Endothelial cell of umbilical vein (primary cell): ENCODE results near the gene INTS6L. TPM values are rescaled to one million over a fixed set of nuclear protein-coding genes. Genes with fewer than 3 reads are reported as not detected.

ENCODE experiments used
- BruUV-seq: library from RNA; stranded (reverse); fragments of 400-500 nt; replicated peaks from 2 replicates; lab custom pipeline; 2021; lab: Mats Ljungman, UMichigan
- CTCF ChIA-PET: fragments of 300-600, 350-600 bp; sonication (Branson Sonifier 250); formaldehyde crosslinking; loops from one replicate; lab custom pipeline; 2021; ENCODE audit warnings: antibody characterized with exemption, inconsistent platforms; lab: Charles Lee
- POLR2A ChIA-PET: fragments of 300-600, 350-600 bp; sonication (Branson Sonifier 250); formaldehyde crosslinking; loops from one replicate; lab custom pipeline; 2021; ENCODE audit warnings: antibody characterized with exemption, inconsistent platforms; lab: Charles Lee
- DNase-seq: peaks from one replicate; pipeline ENCODE4 v3.0.0-alpha.2; 2011; ENCODE audit warnings: low read depth, low spot score
- FAIRE-seq: peaks from 2 replicates; lab custom pipeline; 2011; peaks lifted over from hg19 to GRCh38; lab: Jason Lieb, UNC
- H2AFZ ChIP-seq: 2 replicates; pipeline ENCODE4 v1.6.0; 2012; ENCODE audit warnings: low read depth, low read length, control low read depth, inconsistent platforms
- H3K27ac ChIP-seq: 2 replicates; pipeline ENCODE4 v1.5.1; 2011; ENCODE audit warnings: low read depth, mild to moderate bottlenecking, control low read depth, low read length, moderate library complexity; ENCODE audit not compliant: insufficient read depth
- H3K27me3 ChIP-seq, 2 experiments: 2 replicates each; pipeline versions ENCODE4 v1.6.0 to v1.6.1; 2011; ENCODE audit warnings: low read length in 2 of 2, mixed read lengths in 1 of 2; ENCODE audit not compliant: control insufficient read depth in 2 of 2, insufficient read depth in 2 of 2
- H3K36me3 ChIP-seq, 2 experiments: 2 replicates in 1 of 2; 3 replicates in 1 of 2; pipeline ENCODE4 v1.5.1; 2011; ENCODE audit warnings: low read length in 2 of 2, mild to moderate bottlenecking in 1 of 2, moderate library complexity in 1 of 2; ENCODE audit not compliant: control insufficient read depth in 2 of 2, insufficient read depth in 2 of 2; ENCODE audit errors: extremely low read depth in 1 of 2
- H3K4me1 ChIP-seq: 3 replicates; pipeline ENCODE4 v1.5.1; 2011; ENCODE audit warnings: mild to moderate bottlenecking, low read length; ENCODE audit not compliant: control insufficient read depth, insufficient read depth; ENCODE audit errors: extremely low read depth
- H3K4me2 ChIP-seq: 2 replicates; pipeline ENCODE4 v1.6.1; 2011; ENCODE audit warnings: low read length, control low read depth, mixed read lengths; ENCODE audit not compliant: insufficient read depth
- H3K4me3 ChIP-seq, 3 experiments: fragments of 200-600 bp in 1 of 3; sonication (generic), shearing (Covaris generic) in 1 of 3; replicated peaks in 1 of 3; 2 replicates each; pipeline ENCODE4 v1.5.1; 2011 to 2016; ENCODE audit warnings: control low read depth in 3 of 3, low read length in 3 of 3, mild to moderate bottlenecking in 2 of 3, inconsistent platforms in 1 of 3, low read depth in 1 of 3, moderate library complexity in 1 of 3; ENCODE audit not compliant: insufficient read depth in 1 of 3
- H3K79me2 ChIP-seq: 2 replicates; pipeline ENCODE4 v1.6.0; 2012; ENCODE audit warnings: low read length, inconsistent platforms; ENCODE audit not compliant: control insufficient read depth, insufficient read depth
- H3K9ac ChIP-seq: replicated peaks from 2 replicates; pipeline ENCODE3; 2011; ENCODE audit warnings: low read length, control low read depth; ENCODE audit not compliant: insufficient read depth; ENCODE audit errors: extremely low read depth
- H3K9me1 ChIP-seq: replicated peaks from 3 replicates; pipeline ENCODE4 v1.6.0; 2011; ENCODE audit warnings: mild to moderate bottlenecking, low read length; ENCODE audit not compliant: control insufficient read depth, insufficient read depth; ENCODE audit errors: extremely low read depth
- H3K9me3 ChIP-seq: replicated peaks from 2 replicates; pipeline ENCODE4 v1.5.1; 2012; ENCODE audit warnings: low read length, inconsistent platforms; ENCODE audit not compliant: control insufficient read depth, insufficient read depth
- H4K20me1 ChIP-seq: replicated peaks from 2 replicates; pipeline ENCODE3; 2011; ENCODE audit warnings: mild to moderate bottlenecking, low read length; ENCODE audit not compliant: control insufficient read depth, insufficient read depth; ENCODE audit errors: extremely low read depth
- CTCF ChIP-seq, 2 donors: IDR thresholded peaks; 1 replicate in 1 of 2; 2 replicates in 1 of 2; pipeline ENCODE4 v1.5.1; 2011; ENCODE audit warnings: low read length in 2 of 2, mild to moderate bottlenecking in 2 of 2, moderate library complexity in 2 of 2, control low read depth in 1 of 2, inconsistent platforms in 1 of 2, low read depth in 1 of 2; ENCODE audit not compliant: insufficient read depth in 1 of 2; ENCODE audit errors: extremely low read depth in 1 of 2
- EZH2 ChIP-seq: IDR thresholded peaks from 2 replicates; pipeline ENCODE4 v1.6.1; 2012; ENCODE audit warnings: borderline replicate concordance, low read depth, mild to moderate bottlenecking, moderate library complexity, low read length, inconsistent platforms; ENCODE audit not compliant: severe bottlenecking
- FOS ChIP-seq: IDR thresholded peaks from 2 replicates; pipeline ENCODE4 v1.6.1; 2011; ENCODE audit warnings: mild to moderate bottlenecking, low read length, moderate library complexity, borderline replicate concordance; ENCODE audit not compliant: insufficient read depth
- GATA2 ChIP-seq: IDR thresholded peaks from 2 replicates; pipeline ENCODE4 v1.7.0; 2011; ENCODE audit warnings: low read depth, mild to moderate bottlenecking, moderate library complexity, mixed read lengths, low read length; ENCODE audit not compliant: insufficient read length, insufficient read depth
- JUN ChIP-seq: IDR thresholded peaks from 2 replicates; pipeline ENCODE4 v1.6.1; 2011; ENCODE audit warnings: borderline replicate concordance, low read depth; ENCODE audit not compliant: insufficient read length, insufficient read depth
- MYC ChIP-seq: IDR thresholded peaks from one replicate; pipeline ENCODE4 v1.6.1; 2011; ENCODE audit warnings: mild to moderate bottlenecking, low read depth, low read length
- POLR2A ChIP-seq: IDR thresholded peaks from 2 replicates; pipeline ENCODE4 v1.6.1; 2012; ENCODE audit warnings: low read depth, mild to moderate bottlenecking, control low read depth, low read length
- POLR2AphosphoS5 ChIP-seq: IDR thresholded peaks from 2 replicates; pipeline ENCODE4 v1.6.1; 2012; ENCODE audit warnings: low read depth, mild to moderate bottlenecking, control low read depth, low read length, moderate library complexity; ENCODE audit not compliant: insufficient read depth
- dilution Hi-C: fragments of 300-500 bp; cut with MboI; formaldehyde crosslinking; loops from one replicate; pipeline ENCODE4 v1.15.0; 2019; ENCODE audit warnings: low sequenced_read_pairs; ENCODE audit not compliant: extremely low pct_ligation_motif_present
- intact Hi-C: fragments of 100-400 bp; cut with micrococcal nuclease; formaldehyde crosslinking; loops from one replicate; pipeline ENCODE4 v1.10.0; 2022
- polyA plus RNA-seq, 4 experiments: library from polyadenylated mRNA; depleted of rRNA in 3 of 4; stranded (reverse) in 3 of 4; unstranded in 1 of 4; fragments of >200 nt; gene quantifications; 2 replicates each; pipeline versions ENCODE4 v1.2.1 to v1.2.3, GENCODE V29; 2011 to 2012; ENCODE audit warnings: missing spikeins in 1 of 4
- total RNA-seq: library from RNA; stranded (reverse); gene quantifications from 2 replicates; pipeline ENCODE4 v1.2.3, GENCODE V29; 2021
- TF ChIP-seq, protein P1 (sequence below): IDR thresholded peaks from 2 replicates; pipeline ENCODE4 v1.6.1; 2011; ENCODE audit not compliant: insufficient read depth, insufficient read length

INTS6L gene
- total and polyA plus RNA-seq, 2 donors (not counting 3 experiments of a cell fraction or from before 2014, with no cell fraction given) = 5.2 to 7.5 TPM

DNA sequence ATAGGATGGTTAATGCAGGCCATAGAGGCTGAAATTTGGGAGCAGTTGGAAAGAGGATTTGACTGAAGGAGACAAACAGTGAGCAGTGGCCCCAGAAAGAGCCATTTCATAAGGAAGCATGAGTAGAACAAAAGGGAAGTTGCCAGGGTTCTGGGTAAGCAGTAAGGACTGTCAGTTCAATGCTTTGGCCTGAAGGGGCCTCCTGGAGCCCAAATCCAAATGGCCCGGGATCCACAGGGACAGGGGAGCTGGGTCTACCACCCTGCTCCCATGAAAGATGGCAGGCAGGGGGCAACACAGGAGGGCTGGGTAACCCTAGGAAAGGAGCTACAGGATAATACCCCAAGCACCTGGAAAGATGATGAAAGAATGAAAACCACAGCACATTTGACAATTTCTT lies 4.1 kb upstream of the INTS6L start:
- dilution Hi-C loops (no loop called here), intact Hi-C loops (no loop called here)
- FAIRE-seq = no peak
- no TSS peak for BruUV-seq
- Histone ChIP-seq H3K36me3 (no peaks in the 10 kb centered on the region), H2AFZ (no peak overlapping the region), H3K4me3 (no peak overlapping the region), H3K9me3 (no peaks in the 10 kb centered on the region), H4K20me1 (no peaks in the 10 kb centered on the region), H3K27me3 (no peaks in the 10 kb centered on the region), H3K9ac (no peak overlapping the region), H3K4me1 (no peaks in the 10 kb centered on the region), H3K27ac (no peak overlapping the region), H3K4me2 (no peak overlapping the region), H3K9me1 (no peaks in the 10 kb centered on the region), H3K79me2 (no peaks in the 10 kb centered on the region)
- ChIA-PET POLR2A (no interaction called here), CTCF (no interaction called here)
- DNase-seq = no peak
- no peak for TF ChIP-seq JUN
- no peak for TF ChIP-seq EZH2
- TF ChIP-seq CTCF (IDR thresholded peaks at IDR 0.05; ENCODE audit: extremely low read depth in 1 of 2, insufficient read depth in 1 of 2, low read depth in 1 of 2, low read length in 2 of 2) = no peak
- no peak for TF ChIP-seq POLR2AphosphoS5
- TF ChIP-seq FOS = no peak
- no peak for TF ChIP-seq GATA2
- TF ChIP-seq POLR2A = no peak
- TF ChIP-seq, protein P1, sequence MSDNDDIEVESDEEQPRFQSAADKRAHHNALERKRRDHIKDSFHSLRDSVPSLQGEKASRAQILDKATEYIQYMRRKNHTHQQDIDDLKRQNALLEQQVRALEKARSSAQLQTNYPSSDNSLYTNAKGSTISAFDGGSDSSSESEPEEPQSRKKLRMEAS = no peak
- TF ChIP-seq MYC = no peak
